ENCODE data around the gene TIMP4. TPM values are rescaled to one million over a fixed set of nuclear protein-coding genes. Genes with fewer than 3 reads are reported as not detected.

The TIMP4 gene
- total RNA-seq, 1 donor from 2014 or later = 5.4 TPM

- Mint-ChIP-seq H3K4me1 (ENCODE audit: unreplicated experiment) (peaks cover 24% of the 10 kb centered on the region), H3K27me3 (ENCODE audit: unreplicated experiment) (no peaks in the 10 kb centered on the region), H3K9me3 (ENCODE audit: unreplicated experiment) (peaks cover 9% of the 10 kb centered on the region), H3K36me3 (ENCODE audit: unreplicated experiment) (peaks cover 3% of the 10 kb centered on the region), H3K4me3 (ENCODE audit: unreplicated experiment) (no peak overlapping the region), H3K27ac (ENCODE audit: unreplicated experiment) (no peak overlapping the region)
- peak; percentile 92 for TF ChIP-seq CTCF (IDR thresholded peaks at IDR 0.05)
- DNase-seq (ENCODE audit: extremely low spot score, unreplicated experiment) = no peak
These were observed 17.2 kb upstream of the TIMP4 start for GRCh38 chr3:12175844-12176453.

DNA sequence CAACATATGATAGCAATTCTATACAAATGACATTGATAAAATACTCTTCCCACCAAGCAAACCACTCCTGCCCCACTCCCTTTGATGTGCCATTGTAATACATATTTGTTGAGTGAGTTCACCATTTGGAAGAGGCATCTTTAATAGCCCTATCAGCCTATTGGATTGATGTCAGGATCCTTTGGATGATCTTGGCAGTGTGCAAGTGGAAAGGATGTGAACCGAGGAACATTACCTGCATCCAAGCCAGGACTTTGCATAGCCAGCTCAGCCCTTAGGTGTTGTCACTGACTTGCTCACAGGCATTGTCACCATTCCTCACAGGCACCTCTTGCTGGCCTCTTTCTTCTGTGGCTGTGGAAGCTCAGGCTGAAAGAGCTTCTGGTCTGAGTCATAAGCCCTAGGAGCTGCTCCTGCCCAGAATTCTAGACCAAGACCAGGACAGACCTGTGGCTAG lies 16.5 kb upstream of the TIMP4 start:
- no peak for DNase-seq (ENCODE audit: extremely low spot score, unreplicated experiment)
- Mint-ChIP-seq H3K4me3 (ENCODE audit: unreplicated experiment) (no peak overlapping the region), H3K27me3 (ENCODE audit: unreplicated experiment) (no peaks in the 10 kb centered on the region), H3K27ac (ENCODE audit: unreplicated experiment) (no peak overlapping the region), H3K9me3 (ENCODE audit: unreplicated experiment) (peaks cover 9% of the 10 kb centered on the region), H3K36me3 (ENCODE audit: unreplicated experiment) (peaks cover 3% of the 10 kb centered on the region), H3K4me1 (ENCODE audit: unreplicated experiment) (peaks cover 21% of the 10 kb centered on the region)
- TF ChIP-seq CTCF (IDR thresholded peaks at IDR 0.05) = no peak

DNA sequence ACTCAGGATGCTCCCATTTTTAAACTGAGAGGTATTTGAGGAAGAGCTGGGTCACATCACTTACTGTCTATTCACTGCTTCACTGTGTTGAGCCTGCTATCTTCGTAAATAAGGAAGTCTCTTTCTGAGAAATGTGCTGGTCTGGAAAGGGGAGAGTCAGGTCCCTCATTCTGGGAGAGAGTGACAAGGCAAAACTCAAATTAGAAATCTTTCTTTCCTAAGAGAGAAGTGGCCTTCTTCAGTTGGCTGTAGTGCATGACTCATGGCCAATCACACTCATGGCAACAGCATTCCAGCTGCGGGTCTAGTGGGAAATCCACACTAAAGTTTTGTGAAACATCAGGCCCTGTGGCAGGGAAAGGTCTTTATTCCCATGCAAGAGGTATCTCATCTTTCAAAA lies 11.5 kb upstream of the TIMP4 start:
- Mint-ChIP-seq H3K36me3 (ENCODE audit: unreplicated experiment) (peaks cover 3% of the 10 kb centered on the region), H3K27ac (ENCODE audit: unreplicated experiment) (no peak overlapping the region), H3K27me3 (ENCODE audit: unreplicated experiment) (no peaks in the 10 kb centered on the region), H3K4me1 (ENCODE audit: unreplicated experiment) (peaks cover 3% of the 10 kb centered on the region), H3K9me3 (ENCODE audit: unreplicated experiment) (peaks cover 9% of the 10 kb centered on the region), H3K4me3 (ENCODE audit: unreplicated experiment) (no peak overlapping the region)
- no peak for DNase-seq (ENCODE audit: extremely low spot score, unreplicated experiment)
- TF ChIP-seq CTCF (IDR thresholded peaks at IDR 0.05) = no peak

- H3K27ac Mint-ChIP-seq (ENCODE audit: unreplicated experiment) = no peak overlapping the region
- H3K9me3 Mint-ChIP-seq (ENCODE audit: unreplicated experiment) = no peaks in the 10 kb centered on the region
- no peak for TF ChIP-seq CTCF (IDR thresholded peaks at IDR 0.05)
- no peak for DNase-seq (ENCODE audit: extremely low spot score, unreplicated experiment)
- H3K27me3 Mint-ChIP-seq (ENCODE audit: unreplicated experiment) = no peaks in the 10 kb centered on the region
- H3K4me3 Mint-ChIP-seq (ENCODE audit: unreplicated experiment) = no peak overlapping the region
- H3K36me3 Mint-ChIP-seq (ENCODE audit: unreplicated experiment) = no peaks in the 10 kb centered on the region
- H3K4me1 Mint-ChIP-seq (ENCODE audit: unreplicated experiment) = peaks cover 4% of the 10 kb centered on the region
These were observed 7.2 kb upstream of the TIMP4 start for GRCh38 chr3:12165909-12166308.

- Mint-ChIP-seq H3K9me3 (ENCODE audit: unreplicated experiment) (no peaks in the 10 kb centered on the region), H3K4me1 (ENCODE audit: unreplicated experiment) (peaks cover 28% of the 10 kb centered on the region), H3K4me3 (ENCODE audit: unreplicated experiment) (peak overlapping the region; percentile 50), H3K27me3 (ENCODE audit: unreplicated experiment) (no peaks in the 10 kb centered on the region), H3K27ac (ENCODE audit: unreplicated experiment) (peak overlapping the region; percentile 86), H3K36me3 (ENCODE audit: unreplicated experiment) (no peaks in the 10 kb centered on the region)
- no peak for TF ChIP-seq CTCF (IDR thresholded peaks at IDR 0.05)
- DNase-seq (ENCODE audit: extremely low spot score, unreplicated experiment) = no peak
These were observed 502 bp upstream of the TIMP4 start for GRCh38 chr3:12159227-12159601.
